HEK293 (cell line): ENCODE data around the gene IZUMO1R.
"Not testable (repeated sequence)": the region's sequence is repeated elsewhere in the genome, so short reads cannot be mapped to it uniquely, and the experiment has no call there.

Source experiments
- ZBTB8A ChIP-seq: fragments of 450-650 bp; formaldehyde crosslinking; IDR thresholded peaks from 2 replicates; pipeline ENCODE4 v1.5.1; 2016; ENCODE audit warnings: missing biosample characterization, missing genetic modification characterization
- TF ChIP-seq, protein P1 (sequence below): fragments of 450-650 bp; formaldehyde crosslinking; IDR thresholded peaks from 2 replicates; pipeline ENCODE4 v1.5.1; 2016; ENCODE audit warnings: missing biosample characterization, missing genetic modification characterization, low read depth

DNA sequence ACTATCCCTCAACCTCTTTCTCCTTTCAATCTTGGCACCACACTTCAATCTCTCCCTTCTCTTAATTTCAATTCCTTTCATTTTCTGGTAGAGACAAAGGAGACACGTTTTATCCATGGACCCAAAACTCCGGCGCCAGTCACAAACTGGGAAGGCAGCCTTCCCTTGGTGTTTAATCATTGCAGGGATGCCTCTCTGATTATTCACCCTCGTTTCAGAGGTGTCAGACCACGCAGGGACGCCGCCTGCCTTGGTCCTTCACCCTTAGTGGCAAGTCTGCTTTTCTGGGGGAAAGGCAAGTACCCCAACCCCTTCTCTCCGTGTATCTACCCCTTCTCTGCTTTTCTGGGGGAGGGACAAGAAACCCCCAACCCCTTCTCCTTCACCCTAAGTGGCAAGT, 41.9 kb downstream of the IZUMO1R start:
- TF ChIP-seq ZBTB8A (tag by site-specific recombination), result not testable (repeated sequence)
- TF ChIP-seq, protein P1, sequence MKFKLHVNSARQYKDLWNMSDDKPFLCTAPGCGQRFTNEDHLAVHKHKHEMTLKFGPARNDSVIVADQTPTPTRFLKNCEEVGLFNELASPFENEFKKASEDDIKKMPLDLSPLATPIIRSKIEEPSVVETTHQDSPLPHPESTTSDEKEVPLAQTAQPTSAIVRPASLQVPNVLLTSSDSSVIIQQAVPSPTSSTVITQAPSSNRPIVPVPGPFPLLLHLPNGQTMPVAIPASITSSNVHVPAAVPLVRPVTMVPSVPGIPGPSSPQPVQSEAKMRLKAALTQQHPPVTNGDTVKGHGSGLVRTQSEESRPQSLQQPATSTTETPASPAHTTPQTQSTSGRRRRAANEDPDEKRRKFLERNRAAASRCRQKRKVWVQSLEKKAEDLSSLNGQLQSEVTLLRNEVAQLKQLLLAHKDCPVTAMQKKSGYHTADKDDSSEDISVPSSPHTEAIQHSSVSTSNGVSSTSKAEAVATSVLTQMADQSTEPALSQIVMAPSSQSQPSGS (tag by site-specific recombination), result not testable (repeated sequence)
